HCT116 (cell line): Measurements from ENCODE around the gene MATCAP1.

Experiments
- POLR2A ChIP-seq: IDR thresholded peaks from 2 replicates; pipeline ENCODE4 v1.7.0; 2011; ENCODE audit warnings: borderline replicate concordance; ENCODE audit not compliant: insufficient read depth, insufficient read length; ENCODE audit errors: extremely low read depth
- SP1 ChIP-seq: IDR thresholded peaks from 2 replicates; pipeline ENCODE4 v1.6.1; 2012; ENCODE audit warnings: low read depth

GRCh38 chr16:67157892-67158635 lies 25.7 kb downstream of the MATCAP1 start:
- TF ChIP-seq POLR2A = no peak
- TF ChIP-seq SP1 = no peak
